Stimulated activated CD4-positive, alpha-beta T cell treated with anti-CD3 and anti-CD28 coated beads, Interleukin-2, amount 100 ng/mL, for 24 hours (primary cell): ENCODE results near the gene VAV1.
"Not testable (repeated sequence)": the region's sequence is repeated elsewhere in the genome, so short reads cannot be mapped to it uniquely, and the experiment has no call there.

Experiments
- DNase-seq, 2 donors: peaks; one replicate each; pipeline ENCODE4 v3.0.0-alpha.2; 2020

The VAV1 gene

GRCh38 chr19:6760606-6761005, 11.9 kb upstream of the VAV1 start:
- no peak for DNase-seq

GRCh38 chr19:6761053-6761676, 11.3 kb upstream of the VAV1 start:
- DNase-seq = no peak

- not testable (repeated sequence) for DNase-seq
These were observed 10.2 kb upstream of the VAV1 start for GRCh38 chr19:6762253-6762797.

GRCh38 chr19:6765738-6766356, 6.7 kb upstream of the VAV1 start:
- no peak for DNase-seq

- DNase-seq = no peak
These were observed 6.0 kb upstream of the VAV1 start for GRCh38 chr19:6766357-6767080.

GRCh38 chr19:6767081-6767356, 5.5 kb upstream of the VAV1 start:
- DNase-seq = no peak

GRCh38 chr19:6767357-6768235, 4.9 kb upstream of the VAV1 start, which contains the start of gene SH2D3A:
Gene SH2D3A (minus strand): TSS chr19:6767435. CDS start chr19:6763748, 3,687 bp downstream.
- peak; percentile 94 to 95 for DNase-seq

- no peak for DNase-seq
These were observed 4.2 kb upstream of the VAV1 start for GRCh38 chr19:6768236-6768785.

GRCh38 chr19:6769006-6769619, 3.4 kb upstream of the VAV1 start:
- DNase-seq = no peak

GRCh38 chr19:6771648-6772027, 870 bp upstream of the VAV1 start:
- not testable (repeated sequence) for DNase-seq

- peak in 1 of 2 donors; percentile 24 for DNase-seq
These were observed 386 bp downstream of the VAV1 start for GRCh38 chr19:6772866-6773322.

GRCh38 chr19:6773323-6773931, 919 bp downstream of the VAV1 start:
- DNase-seq = peak; percentile 70 to 74

GRCh38 chr19:6774821-6775707, 2.6 kb downstream of the VAV1 start:
- DNase-seq = no peak

GRCh38 chr19:6776045-6776444, 3.5 kb downstream of the VAV1 start:
- not testable (repeated sequence) for DNase-seq

GRCh38 chr19:6776999-6777398, 4.5 kb downstream of the VAV1 start:
- DNase-seq = no peak

- no peak for DNase-seq
These were observed 4.9 kb downstream of the VAV1 start for GRCh38 chr19:6777434-6777833.

GRCh38 chr19:6778386-6778785, 5.9 kb downstream of the VAV1 start:
- DNase-seq = no peak

- no peak for DNase-seq
These were observed 6.7 kb downstream of the VAV1 start for GRCh38 chr19:6779206-6779605.

GRCh38 chr19:6787393-6787792, 14.9 kb downstream of the VAV1 start:
- DNase-seq = no peak

- DNase-seq = no peak
These were observed 16.4 kb downstream of the VAV1 start for GRCh38 chr19:6788896-6789295.
